Measurements from ENCODE around the gene UVSSA. TPM values are rescaled to one million over a fixed set of nuclear protein-coding genes. Genes with fewer than 3 reads are reported as not detected.

Gene UVSSA
- total and polyA plus RNA-seq, 12 donors = 2.4 to 11.9 (median 6.6) TPM

DNA sequence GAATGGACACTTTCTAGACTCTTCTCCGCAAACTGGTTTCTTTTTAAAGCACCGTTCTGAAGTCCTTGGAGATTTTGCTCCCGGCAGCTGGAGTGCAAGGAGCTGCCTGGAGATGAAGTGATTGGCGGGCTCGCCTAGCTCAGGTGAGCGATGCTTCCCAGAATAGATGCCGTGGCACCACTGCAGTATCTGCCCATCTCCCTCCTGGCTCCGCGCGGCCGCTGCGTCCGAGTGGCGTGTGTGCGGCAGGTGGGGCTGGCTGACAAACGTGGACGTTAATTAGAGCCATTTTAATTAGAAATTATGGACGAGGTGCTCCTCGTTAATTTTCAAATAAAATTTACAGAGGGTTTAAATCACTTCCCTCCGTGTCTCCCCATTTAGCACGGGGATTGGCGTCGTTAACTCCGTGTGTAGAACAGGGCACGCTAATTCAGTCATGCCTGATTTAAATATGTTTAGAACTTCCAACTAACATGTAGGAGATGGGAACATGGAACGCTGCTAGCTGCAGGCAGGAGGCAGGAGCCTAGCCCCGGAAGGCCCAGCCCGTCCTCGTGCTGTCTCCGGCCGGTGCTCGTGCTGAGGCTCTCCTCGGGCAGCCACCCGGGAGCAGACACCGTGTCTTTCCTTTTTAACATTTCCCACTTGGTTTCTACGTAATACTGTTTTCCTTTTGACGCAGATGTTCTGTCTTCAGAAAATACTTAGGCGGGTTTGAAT is 11.6 kb downstream of the UVSSA start:
- Histone ChIP-seq H3K9me3 (no peaks in the 10 kb centered on the region), H3K4me1 (peaks cover 0 to 7% (median 0%) of the 10 kb centered on the region in 9 donors), H3K27ac (no peak overlapping the region), H3K36me3 (peaks cover 0 to 79% (median 0%) of the 10 kb centered on the region in 9 donors), H3K27me3 (no peaks in the 10 kb centered on the region), H3K4me3 (no peak overlapping the region)
- TF ChIP-seq, protein P1, sequence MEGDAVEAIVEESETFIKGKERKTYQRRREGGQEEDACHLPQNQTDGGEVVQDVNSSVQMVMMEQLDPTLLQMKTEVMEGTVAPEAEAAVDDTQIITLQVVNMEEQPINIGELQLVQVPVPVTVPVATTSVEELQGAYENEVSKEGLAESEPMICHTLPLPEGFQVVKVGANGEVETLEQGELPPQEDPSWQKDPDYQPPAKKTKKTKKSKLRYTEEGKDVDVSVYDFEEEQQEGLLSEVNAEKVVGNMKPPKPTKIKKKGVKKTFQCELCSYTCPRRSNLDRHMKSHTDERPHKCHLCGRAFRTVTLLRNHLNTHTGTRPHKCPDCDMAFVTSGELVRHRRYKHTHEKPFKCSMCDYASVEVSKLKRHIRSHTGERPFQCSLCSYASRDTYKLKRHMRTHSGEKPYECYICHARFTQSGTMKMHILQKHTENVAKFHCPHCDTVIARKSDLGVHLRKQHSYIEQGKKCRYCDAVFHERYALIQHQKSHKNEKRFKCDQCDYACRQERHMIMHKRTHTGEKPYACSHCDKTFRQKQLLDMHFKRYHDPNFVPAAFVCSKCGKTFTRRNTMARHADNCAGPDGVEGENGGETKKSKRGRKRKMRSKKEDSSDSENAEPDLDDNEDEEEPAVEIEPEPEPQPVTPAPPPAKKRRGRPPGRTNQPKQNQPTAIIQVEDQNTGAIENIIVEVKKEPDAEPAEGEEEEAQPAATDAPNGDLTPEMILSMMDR (IDR thresholded peaks at IDR 0.05) = no peak
- 96% methylated on average over 38 of the region's 38 CpGs for WGBS, 2 donors
- intact Hi-C loops (cut with DNase I) = loop anchor here in 9 of 10 donors (5.0 to 10.0 kb wide), 8 partner anchors 104 to 369 kb away; partner anchors contain the start of genes TACC3 (in 3 of the 9) and TMEM129 (in 3 of the 9)
- no peak for DNase-seq
- ATAC-seq = no peak

DNA sequence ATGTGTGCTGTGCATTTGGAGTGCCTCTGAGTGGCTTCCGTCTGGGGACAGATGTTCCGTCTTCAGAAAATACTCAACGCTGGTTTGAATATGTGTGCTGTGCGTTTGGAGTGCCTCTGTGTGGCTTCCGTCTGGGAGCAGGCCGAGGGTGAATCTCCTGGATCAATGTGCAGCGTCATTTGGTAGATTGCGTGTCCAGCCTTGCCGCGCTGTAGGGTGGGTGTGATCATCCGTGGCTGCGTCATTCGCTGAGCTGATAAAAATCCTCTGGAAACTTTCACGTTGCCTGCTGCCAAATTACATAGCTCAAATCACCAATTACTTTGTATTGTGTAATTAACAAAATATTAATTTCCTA is 12.1 kb downstream of the UVSSA start:
- ATAC-seq = no peak
- no peak overlapping the region for H3K4me3 ChIP-seq
- no peaks in the 10 kb centered on the region for H3K27me3 ChIP-seq
- intact Hi-C loops (cut with DNase I) = loop anchor here in 9 of 10 donors (5.0 to 10.0 kb wide), 8 partner anchors 104 to 368 kb away; partner anchors contain the start of genes TACC3 (in 3 of the 9) and TMEM129 (in 3 of the 9)
- H3K27ac ChIP-seq = no peak overlapping the region
- no peak for DNase-seq
- H3K36me3 ChIP-seq = peaks cover 0 to 76% (median 0%) of the 10 kb centered on the region in 9 donors
- no peaks in the 10 kb centered on the region for H3K9me3 ChIP-seq
- H3K4me1 ChIP-seq = peaks cover 0 to 7% (median 0%) of the 10 kb centered on the region in 9 donors
- WGBS, 2 donors = 86 to 88% methylated on average over 14 of the region's 14 CpGs
- TF ChIP-seq, protein P1 (IDR thresholded peaks at IDR 0.05) = no peak

DNA sequence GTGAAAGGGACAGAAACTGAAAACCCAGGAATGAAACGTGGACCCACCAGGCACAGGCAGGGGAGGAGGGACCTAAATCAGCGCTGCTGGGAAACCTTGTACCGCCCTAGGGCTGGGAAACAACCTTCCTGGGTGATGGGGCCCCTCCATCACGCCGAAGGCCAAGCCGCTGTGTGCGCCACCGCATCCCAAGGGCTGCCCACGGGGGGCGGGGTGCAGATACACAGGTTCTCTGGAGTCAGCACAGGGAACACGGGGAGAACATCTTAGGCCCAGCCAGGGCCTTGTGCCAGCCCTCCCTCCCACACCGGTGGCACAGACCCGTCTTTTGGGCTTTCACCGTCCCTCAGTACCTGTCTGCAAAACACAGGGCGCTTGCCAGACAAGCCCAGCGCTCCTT is 13.0 kb downstream of the UVSSA start:
- DNase-seq = no peak
- 89 to 91% methylated on average over 16 of the region's 16 CpGs for WGBS, 2 donors
- Histone ChIP-seq H3K9me3 (no peaks in the 10 kb centered on the region), H3K36me3 (peaks cover 0 to 71% (median 0%) of the 10 kb centered on the region in 9 donors), H3K4me3 (no peak overlapping the region), H3K27me3 (no peaks in the 10 kb centered on the region), H3K27ac (no peak overlapping the region), H3K4me1 (peaks cover 0 to 7% (median 0%) of the 10 kb centered on the region in 9 donors)
- intact Hi-C loops (cut with DNase I) = loop anchor here in 9 of 10 donors (5.0 to 10.0 kb wide), 9 partner anchors 105 to 367 kb away; partner anchors contain the start of genes TACC3 (in 3 of the 9) and TMEM129 (in 3 of the 9)
- TF ChIP-seq, protein P1 (IDR thresholded peaks at IDR 0.05) = no peak
- no peak for ATAC-seq

DNA sequence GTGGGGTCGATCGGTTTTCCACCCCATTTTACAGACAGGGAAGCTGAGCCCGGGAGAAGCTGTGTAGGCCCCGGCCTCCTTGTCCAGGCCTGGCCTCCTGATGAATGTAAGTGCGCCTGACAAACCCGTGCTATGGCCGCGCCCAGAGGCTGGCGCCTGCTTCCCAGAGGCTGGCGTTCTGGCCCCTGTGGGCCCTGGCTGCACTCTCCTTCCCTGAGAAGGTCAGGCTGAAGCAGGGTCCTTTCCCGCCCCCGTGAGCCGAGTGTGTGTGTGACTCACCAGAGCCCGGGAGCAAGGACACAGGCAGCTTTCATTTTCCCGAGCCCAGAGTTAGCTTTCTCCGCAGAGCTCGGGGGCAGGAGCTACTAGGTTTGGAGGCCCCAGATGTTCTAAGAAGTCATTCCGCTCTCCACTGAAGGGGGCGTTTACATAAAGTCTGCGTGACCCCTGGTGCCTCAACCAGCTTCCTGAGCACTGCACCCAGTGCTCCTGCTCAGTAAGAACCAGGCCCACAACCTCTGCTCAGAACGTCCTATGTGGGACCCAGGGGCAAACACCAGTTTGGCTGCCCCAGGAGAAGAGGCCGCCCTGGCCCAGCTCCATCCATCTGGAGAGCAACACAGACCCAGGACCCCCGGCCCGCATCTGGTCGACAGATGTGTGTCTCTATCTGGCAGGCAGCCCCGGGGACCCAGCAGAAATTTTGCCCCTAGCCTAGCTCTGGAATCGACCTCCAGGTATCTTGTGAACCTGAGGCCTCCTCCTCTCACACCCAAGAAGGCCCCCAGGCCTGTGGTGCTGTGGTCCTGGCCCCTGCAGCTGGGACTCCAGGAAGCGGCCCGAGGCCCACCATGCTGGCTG is 13.6 kb downstream of the UVSSA start:
- H3K36me3 ChIP-seq = peaks cover 0 to 71% (median 0%) of the 10 kb centered on the region in 9 donors
- no peak overlapping the region for H3K27ac ChIP-seq
- ATAC-seq (no peak), DNase-seq (no peak)
- no peaks in the 10 kb centered on the region for H3K9me3 ChIP-seq
- WGBS, 2 donors = 84 to 87% methylated on average over 29 of the region's 29 CpGs
- TF ChIP-seq, protein P1 (IDR thresholded peaks at IDR 0.05) = no peak
- intact Hi-C loops (cut with DNase I) = loop anchor here in 2 of 10 donors (5.0 to 10.0 kb wide), 2 partner anchors 154 to 262 kb away; no protein-coding TSS in a partner anchor
- H3K4me3 ChIP-seq = no peak overlapping the region
- H3K27me3 ChIP-seq = no peaks in the 10 kb centered on the region
- peaks cover 0 to 7% (median 0%) of the 10 kb centered on the region in 9 donors for H3K4me1 ChIP-seq

All from heart right ventricle (tissue), 16 donors.